Liver (tissue), 9 donors: ENCODE measurements around the gene CACNA1D. TPM values are rescaled to one million over a fixed set of nuclear protein-coding genes. Genes with fewer than 3 reads are reported as not detected.
A peak's percentile ranks its signal among the peaks of the same experiment; 100 is the strongest.

ENCODE experiments used
- DNase-seq: peaks from one replicate; pipeline ENCODE4 v3.0.0-alpha.2; 2017; ENCODE audit warnings: low spot score
- H3K27ac ChIP-seq, 2 donors: one replicate each; pipeline ENCODE4 v1.7.0; 2013; ENCODE audit warnings: inconsistent platforms in 2 of 2, low read length in 2 of 2, control low read depth in 1 of 2, low read depth in 1 of 2, mild to moderate bottlenecking in 1 of 2
- H3K27me3 ChIP-seq, 4 donors: one replicate each; pipeline versions ENCODE4 v1.6.1 to v1.7.0; 2013; ENCODE audit warnings: low read length in 3 of 4, inconsistent platforms in 1 of 4, mild to moderate bottlenecking in 1 of 4, moderate library complexity in 1 of 4; ENCODE audit not compliant: control insufficient read depth in 4 of 4, insufficient read depth in 4 of 4
- H3K36me3 ChIP-seq, 4 donors: one replicate each; pipeline versions ENCODE4 v1.6.1 to v1.7.0; 2013; ENCODE audit warnings: low read length in 3 of 4, mild to moderate bottlenecking in 3 of 4, low read depth in 1 of 4, moderate library complexity in 1 of 4; ENCODE audit not compliant: control insufficient read depth in 4 of 4, insufficient read depth in 3 of 4
- H3K4me1 ChIP-seq, 4 donors: one replicate each; pipeline versions ENCODE4 v1.6.1 to v1.7.0; 2013; ENCODE audit warnings: low read length in 3 of 4, mild to moderate bottlenecking in 3 of 4, moderate library complexity in 1 of 4; ENCODE audit not compliant: control insufficient read depth in 4 of 4, insufficient read depth in 4 of 4
- H3K4me3 ChIP-seq, 3 donors: one replicate each; pipeline versions ENCODE4 v1.6.1 to v1.7.0; 2013; ENCODE audit warnings: low read length in 3 of 3, control low read depth in 1 of 3, low read depth in 1 of 3, mild to moderate bottlenecking in 1 of 3
- H3K9ac ChIP-seq, 2 donors: one replicate each; pipeline ENCODE4 v1.7.0; 2013; ENCODE audit warnings: low read length in 2 of 2, mild to moderate bottlenecking in 2 of 2, moderate library complexity in 2 of 2, control low read depth in 1 of 2, low read depth in 1 of 2
- H3K9me3 ChIP-seq, 4 donors: one replicate each; pipeline versions ENCODE4 v1.6.1 to v1.7.0; 2013; ENCODE audit warnings: low read length in 3 of 4; ENCODE audit not compliant: control insufficient read depth in 4 of 4
- EGR1 ChIP-seq, 2 donors: IDR thresholded peaks; 2 replicates each; pipeline ENCODE4 v1.6.1; 2016 to 2018; ENCODE audit warnings: antibody characterized with exemption in 2 of 2, low read depth in 2 of 2
- FOXA1 ChIP-seq: IDR thresholded peaks from 2 replicates; pipeline ENCODE4 v1.6.1; 2016; ENCODE audit warnings: antibody characterized with exemption
- GABPA ChIP-seq, 2 donors: IDR thresholded peaks in 1 of 2; conservative IDR thresholded peaks in 1 of 2; 2 replicates each; pipeline ENCODE4 v1.6.1; 2016; ENCODE audit warnings: antibody characterized with exemption in 2 of 2, mild to moderate bottlenecking in 1 of 2, moderate library complexity in 1 of 2
- HNF4A ChIP-seq, 2 donors: conservative IDR thresholded peaks; 2 replicates each; pipeline ENCODE4 v1.6.1; 2016; ENCODE audit warnings: antibody characterized with exemption in 2 of 2, mild to moderate bottlenecking in 2 of 2
- JUND ChIP-seq, 2 donors: IDR thresholded peaks; 2 replicates each; pipeline ENCODE4 v1.6.1; 2016; ENCODE audit warnings: antibody characterized with exemption in 2 of 2
- RXRA ChIP-seq, 2 donors: IDR thresholded peaks; 2 replicates each; pipeline ENCODE4 v1.6.1; 2017 to 2018; ENCODE audit warnings: antibody characterized with exemption in 2 of 2, mild to moderate bottlenecking in 1 of 2
- SP1 ChIP-seq: IDR thresholded peaks from 2 replicates; pipeline ENCODE4 v1.6.1; 2018; ENCODE audit warnings: antibody characterized with exemption, mild to moderate bottlenecking
- YY1 ChIP-seq: IDR thresholded peaks from 2 replicates; pipeline ENCODE4 v1.6.1; 2016; ENCODE audit warnings: antibody characterized with exemption, mild to moderate bottlenecking
- WGBS: extraction: QIAGEN DNeasy Blood & Tissue Kit; methylation state at CpG from one replicate; pipeline ENCODE4 v1.1.7; 2013; 5-methylcytosine and 5-hydroxymethylcytosine counted together
- polyA plus RNA-seq, 2 donors: library from polyadenylated mRNA; stranded (reverse) in 1 of 2; unstranded in 1 of 2; fragments of 200-250 nt in 1 of 2; fragments of >200 nt in 1 of 2; fragmentation: Nextera tagmentation in 1 of 2; extraction: Ambion mirVana in 1 of 2; gene quantifications; one replicate each; pipeline versions ENCODE4 v1.2.1 to v1.2.3, GENCODE V29; 2013 to 2015
- total RNA-seq, 2 donors: library from RNA; depleted of rRNA; stranded (reverse); fragments of >200 nt; gene quantifications; one replicate each; pipeline ENCODE4 v1.2.3, GENCODE V29; 2014
- TF ChIP-seq, protein P1 (sequence below): fragments of 150-350 bp; IDR thresholded peaks from 2 replicates; pipeline ENCODE4 v1.5.1; 2017; ENCODE audit warnings: improper control_type of control experiment, low read depth, low read length; ENCODE audit not compliant: missing input control
- TF ChIP-seq, protein P2 (sequence below): IDR thresholded peaks from 2 replicates; pipeline ENCODE4 v1.6.1; 2016; ENCODE audit warnings: antibody characterized with exemption
- TF ChIP-seq, protein P3 (sequence below): IDR thresholded peaks from 2 replicates; pipeline ENCODE4 v1.6.1; 2016; ENCODE audit warnings: antibody characterized with exemption, mild to moderate bottlenecking
- TF ChIP-seq, protein P4 (sequence below): IDR thresholded peaks from 2 replicates; pipeline ENCODE4 v1.6.1; 2016; ENCODE audit warnings: antibody characterized with exemption
- TF ChIP-seq, protein P5 (sequence below): IDR thresholded peaks from 2 replicates; pipeline ENCODE4 v1.6.1; 2016; ENCODE audit warnings: antibody characterized with exemption
- donor health status: healthy.
- donor health status: healthy.
- donor health status: healthy.
- donor health status: healthy.
- donor health status: healthy.

Gene CACNA1D
- total and polyA plus RNA-seq, 4 donors: 1.8 to 18.9 (median 3.4) TPM

DNA sequence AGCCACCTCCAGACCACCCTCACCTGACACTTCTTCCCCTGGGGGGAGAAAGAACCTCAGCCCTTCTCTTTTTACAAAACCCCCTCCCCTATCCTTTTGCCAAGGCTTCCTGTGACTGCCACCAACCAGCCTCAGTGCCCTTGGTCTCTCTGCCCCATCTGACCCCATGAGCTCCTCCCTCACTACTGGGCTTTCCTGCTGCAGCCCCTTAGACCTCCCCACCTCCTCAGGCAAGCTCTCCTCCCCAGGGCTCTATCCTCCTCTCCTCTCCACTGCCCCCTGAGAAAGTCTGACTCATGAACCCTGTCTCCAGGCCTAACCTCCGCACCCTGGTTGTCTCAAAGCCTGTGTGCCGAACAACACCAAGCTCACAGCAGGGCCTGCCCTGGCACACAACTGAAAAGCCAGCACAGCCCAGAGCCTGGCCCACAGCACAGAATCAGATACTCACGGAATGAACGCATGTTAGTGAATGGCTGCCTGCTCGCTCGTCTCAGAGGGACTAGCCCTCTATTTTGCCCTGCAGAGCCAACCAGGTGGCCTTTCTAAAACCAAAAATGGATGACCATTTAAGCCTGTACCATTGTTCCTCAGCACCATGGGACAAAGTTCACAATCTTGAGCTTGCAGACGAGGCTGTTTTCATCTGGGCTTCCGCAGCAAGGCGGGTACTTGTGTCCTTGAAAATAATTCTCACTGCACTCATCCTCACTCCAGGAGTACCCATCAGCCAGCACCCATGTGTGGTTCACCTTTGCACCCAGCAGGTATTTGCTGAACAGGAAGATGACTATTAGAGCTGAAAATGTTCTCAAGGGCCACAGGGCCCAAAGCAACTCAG, 350.1 kb downstream of the CACNA1D start:
- H3K9ac ChIP-seq: peak overlapping the region; percentile 61 to 90
- WGBS: 37% methylated on average over 9 of the region's 9 CpGs

More for the DNA sequence above, 350.1 kb downstream of the CACNA1D start:
- no peak for DNase-seq
- peaks cover 0 to 3% (median 0%) of the 10 kb centered on the region in 4 donors for H3K36me3 ChIP-seq
- H3K27me3 ChIP-seq: no peaks in the 10 kb centered on the region
- H3K27ac ChIP-seq: peak overlapping the region; percentile 98 to 99
- TF ChIP-seq, protein P1, sequence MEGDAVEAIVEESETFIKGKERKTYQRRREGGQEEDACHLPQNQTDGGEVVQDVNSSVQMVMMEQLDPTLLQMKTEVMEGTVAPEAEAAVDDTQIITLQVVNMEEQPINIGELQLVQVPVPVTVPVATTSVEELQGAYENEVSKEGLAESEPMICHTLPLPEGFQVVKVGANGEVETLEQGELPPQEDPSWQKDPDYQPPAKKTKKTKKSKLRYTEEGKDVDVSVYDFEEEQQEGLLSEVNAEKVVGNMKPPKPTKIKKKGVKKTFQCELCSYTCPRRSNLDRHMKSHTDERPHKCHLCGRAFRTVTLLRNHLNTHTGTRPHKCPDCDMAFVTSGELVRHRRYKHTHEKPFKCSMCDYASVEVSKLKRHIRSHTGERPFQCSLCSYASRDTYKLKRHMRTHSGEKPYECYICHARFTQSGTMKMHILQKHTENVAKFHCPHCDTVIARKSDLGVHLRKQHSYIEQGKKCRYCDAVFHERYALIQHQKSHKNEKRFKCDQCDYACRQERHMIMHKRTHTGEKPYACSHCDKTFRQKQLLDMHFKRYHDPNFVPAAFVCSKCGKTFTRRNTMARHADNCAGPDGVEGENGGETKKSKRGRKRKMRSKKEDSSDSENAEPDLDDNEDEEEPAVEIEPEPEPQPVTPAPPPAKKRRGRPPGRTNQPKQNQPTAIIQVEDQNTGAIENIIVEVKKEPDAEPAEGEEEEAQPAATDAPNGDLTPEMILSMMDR: no peak
- no peak for TF ChIP-seq EGR1 (IDR thresholded peaks at IDR 0.05; ENCODE audit: low read depth in 2 of 2)
- peak; percentile 79 for TF ChIP-seq YY1
- TF ChIP-seq, protein P2, sequence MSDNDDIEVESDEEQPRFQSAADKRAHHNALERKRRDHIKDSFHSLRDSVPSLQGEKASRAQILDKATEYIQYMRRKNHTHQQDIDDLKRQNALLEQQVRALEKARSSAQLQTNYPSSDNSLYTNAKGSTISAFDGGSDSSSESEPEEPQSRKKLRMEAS: no peak
- peak in 1 of 2 donors; percentile 6 for TF ChIP-seq RXRA (IDR thresholded peaks at IDR 0.05)
- no peak for TF ChIP-seq JUND (IDR thresholded peaks at IDR 0.05)
- no peak for TF ChIP-seq GABPA (IDR thresholded peaks at IDR 0.05 in 1 of 2, conservative IDR thresholded peaks at IDR 0.05 in 1 of 2)
- TF ChIP-seq FOXA1: no peak
- TF ChIP-seq, protein P3, sequence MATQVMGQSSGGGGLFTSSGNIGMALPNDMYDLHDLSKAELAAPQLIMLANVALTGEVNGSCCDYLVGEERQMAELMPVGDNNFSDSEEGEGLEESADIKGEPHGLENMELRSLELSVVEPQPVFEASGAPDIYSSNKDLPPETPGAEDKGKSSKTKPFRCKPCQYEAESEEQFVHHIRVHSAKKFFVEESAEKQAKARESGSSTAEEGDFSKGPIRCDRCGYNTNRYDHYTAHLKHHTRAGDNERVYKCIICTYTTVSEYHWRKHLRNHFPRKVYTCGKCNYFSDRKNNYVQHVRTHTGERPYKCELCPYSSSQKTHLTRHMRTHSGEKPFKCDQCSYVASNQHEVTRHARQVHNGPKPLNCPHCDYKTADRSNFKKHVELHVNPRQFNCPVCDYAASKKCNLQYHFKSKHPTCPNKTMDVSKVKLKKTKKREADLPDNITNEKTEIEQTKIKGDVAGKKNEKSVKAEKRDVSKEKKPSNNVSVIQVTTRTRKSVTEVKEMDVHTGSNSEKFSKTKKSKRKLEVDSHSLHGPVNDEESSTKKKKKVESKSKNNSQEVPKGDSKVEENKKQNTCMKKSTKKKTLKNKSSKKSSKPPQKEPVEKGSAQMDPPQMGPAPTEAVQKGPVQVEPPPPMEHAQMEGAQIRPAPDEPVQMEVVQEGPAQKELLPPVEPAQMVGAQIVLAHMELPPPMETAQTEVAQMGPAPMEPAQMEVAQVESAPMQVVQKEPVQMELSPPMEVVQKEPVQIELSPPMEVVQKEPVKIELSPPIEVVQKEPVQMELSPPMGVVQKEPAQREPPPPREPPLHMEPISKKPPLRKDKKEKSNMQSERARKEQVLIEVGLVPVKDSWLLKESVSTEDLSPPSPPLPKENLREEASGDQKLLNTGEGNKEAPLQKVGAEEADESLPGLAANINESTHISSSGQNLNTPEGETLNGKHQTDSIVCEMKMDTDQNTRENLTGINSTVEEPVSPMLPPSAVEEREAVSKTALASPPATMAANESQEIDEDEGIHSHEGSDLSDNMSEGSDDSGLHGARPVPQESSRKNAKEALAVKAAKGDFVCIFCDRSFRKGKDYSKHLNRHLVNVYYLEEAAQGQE: peak; percentile 55
- TF ChIP-seq, protein P4, sequence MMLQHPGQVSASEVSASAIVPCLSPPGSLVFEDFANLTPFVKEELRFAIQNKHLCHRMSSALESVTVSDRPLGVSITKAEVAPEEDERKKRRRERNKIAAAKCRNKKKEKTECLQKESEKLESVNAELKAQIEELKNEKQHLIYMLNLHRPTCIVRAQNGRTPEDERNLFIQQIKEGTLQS: no peak
- peak in 1 of 2 donors; percentile 68 for TF ChIP-seq HNF4A (conservative IDR thresholded peaks at IDR 0.05)
- TF ChIP-seq SP1: peak; percentile 46
- TF ChIP-seq, protein P5, sequence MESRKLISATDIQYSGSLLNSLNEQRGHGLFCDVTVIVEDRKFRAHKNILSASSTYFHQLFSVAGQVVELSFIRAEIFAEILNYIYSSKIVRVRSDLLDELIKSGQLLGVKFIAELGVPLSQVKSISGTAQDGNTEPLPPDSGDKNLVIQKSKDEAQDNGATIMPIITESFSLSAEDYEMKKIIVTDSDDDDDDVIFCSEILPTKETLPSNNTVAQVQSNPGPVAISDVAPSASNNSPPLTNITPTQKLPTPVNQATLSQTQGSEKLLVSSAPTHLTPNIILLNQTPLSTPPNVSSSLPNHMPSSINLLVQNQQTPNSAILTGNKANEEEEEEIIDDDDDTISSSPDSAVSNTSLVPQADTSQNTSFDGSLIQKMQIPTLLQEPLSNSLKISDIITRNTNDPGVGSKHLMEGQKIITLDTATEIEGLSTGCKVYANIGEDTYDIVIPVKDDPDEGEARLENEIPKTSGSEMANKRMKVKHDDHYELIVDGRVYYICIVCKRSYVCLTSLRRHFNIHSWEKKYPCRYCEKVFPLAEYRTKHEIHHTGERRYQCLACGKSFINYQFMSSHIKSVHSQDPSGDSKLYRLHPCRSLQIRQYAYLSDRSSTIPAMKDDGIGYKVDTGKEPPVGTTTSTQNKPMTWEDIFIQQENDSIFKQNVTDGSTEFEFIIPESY: no peak
- H3K4me1 ChIP-seq: peaks cover 2 to 46% (median 18%) of the 10 kb centered on the region in 4 donors
- H3K9me3 ChIP-seq: no peaks in the 10 kb centered on the region
- H3K4me3 ChIP-seq: peak overlapping the region; percentile 49 to 85 (median 58)
